Inflammatory macrophage treated with lipopolysaccharide for 4 hours (primary cell): ENCODE data around the gene CUL9.

Source experiments
- DNase-seq: peaks from one replicate; pipeline ENCODE4 v3.0.0-alpha.2; 2020

Gene CUL9

DNA sequence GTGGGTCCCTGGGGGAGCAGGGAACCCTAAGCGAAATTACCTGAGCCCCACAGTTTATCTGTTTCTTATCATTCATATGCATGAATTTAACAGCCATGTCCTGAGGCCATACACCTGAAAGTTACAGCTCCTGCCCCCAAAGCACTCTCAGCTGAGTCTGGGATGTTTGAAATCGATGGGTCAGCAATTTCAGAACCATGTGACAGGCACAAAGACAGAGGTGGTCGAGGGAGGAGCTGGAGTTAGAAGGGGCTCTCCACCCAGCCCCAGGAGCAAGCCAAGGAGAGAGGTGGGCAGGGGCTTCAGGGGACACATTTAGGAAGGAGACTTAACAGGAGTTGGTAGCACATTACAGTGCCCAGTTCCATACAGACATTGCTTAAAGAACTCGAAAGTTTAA lies 76.2 kb downstream of the CUL9 start:
- no peak for DNase-seq

DNA sequence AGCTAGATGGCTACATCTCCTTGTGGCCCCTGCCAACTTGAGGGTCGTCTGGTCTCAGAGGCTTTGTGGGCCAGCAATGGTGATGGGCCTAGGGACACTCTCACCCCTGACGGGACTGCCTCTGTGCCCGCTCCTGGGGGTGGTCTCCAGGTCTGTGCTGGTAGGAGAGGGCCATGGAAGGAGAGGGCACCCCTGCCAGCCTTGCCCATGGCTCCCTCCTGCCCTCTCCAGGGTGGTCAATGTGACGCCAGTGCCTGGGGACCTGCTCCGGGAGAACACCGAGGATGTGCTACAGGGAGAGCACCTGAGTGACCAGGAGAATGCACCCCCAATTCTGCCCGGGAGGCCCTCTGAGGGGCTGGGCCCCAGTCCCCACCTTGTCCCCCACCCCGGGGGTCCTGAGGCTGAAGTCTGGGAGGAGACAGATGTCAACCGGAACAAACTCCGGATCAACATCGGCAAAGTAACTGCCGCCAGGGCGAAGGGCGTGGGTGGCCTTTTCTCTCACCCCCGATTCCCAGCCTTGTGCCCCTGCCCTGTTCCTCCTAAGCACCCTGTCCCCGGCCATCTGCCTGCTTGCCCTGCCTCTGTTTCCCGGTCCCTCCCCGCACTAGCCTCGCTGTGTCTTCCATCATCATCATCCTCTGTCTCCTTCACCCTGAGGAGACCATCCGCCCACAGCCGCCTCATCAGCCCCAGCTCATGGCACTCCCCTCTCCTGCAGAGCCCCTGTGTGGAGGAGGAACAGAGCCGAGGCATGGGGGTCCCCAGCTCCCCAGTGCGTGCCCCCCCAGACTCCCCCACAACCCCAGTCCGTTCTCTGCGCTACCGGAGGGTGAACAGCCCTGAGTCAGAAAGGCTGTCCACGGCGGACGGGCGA lies 77.1 kb downstream of the CUL9 start:
- DNase-seq, result no peak

DNA sequence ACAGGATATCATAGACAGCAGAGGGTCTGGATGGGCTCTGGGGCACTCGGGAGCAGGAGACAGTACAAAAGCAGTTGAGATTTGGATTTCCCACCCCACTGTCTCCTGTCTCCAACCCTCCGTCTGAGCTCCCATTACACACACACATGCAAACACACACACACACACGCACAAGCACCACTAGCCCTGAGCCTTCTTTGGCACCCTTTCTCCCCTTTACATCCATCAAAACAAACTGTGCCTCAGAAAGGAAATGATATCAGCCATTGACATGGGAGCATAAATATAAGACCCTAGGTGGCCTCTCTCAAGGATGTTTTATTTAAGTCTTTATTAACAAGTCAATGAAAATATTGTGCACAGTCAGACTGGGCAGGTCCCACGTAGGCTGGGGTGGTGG lies 78.8 kb downstream of the CUL9 start:
- DNase-seq, result no peak

DNA sequence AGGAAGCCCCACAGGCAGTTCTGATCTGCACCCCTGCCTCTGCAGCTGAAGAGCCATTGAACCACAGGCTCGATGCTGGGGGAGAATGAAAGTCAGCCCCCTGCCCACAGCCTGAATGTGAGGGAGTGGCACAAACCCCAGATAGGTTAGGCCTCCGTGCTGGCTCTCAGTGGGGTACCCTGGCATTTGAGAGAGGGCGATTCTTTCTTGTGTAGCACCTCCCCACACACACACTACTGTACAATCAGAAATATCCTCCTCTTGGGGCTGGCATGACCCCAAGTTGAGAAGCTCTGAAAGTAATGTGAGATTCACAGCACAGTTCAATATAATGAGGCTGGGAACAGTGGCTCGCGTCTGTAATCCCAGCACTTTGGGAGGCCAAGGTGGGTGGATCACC lies 79.2 kb downstream of the CUL9 start:
- no peak for DNase-seq

DNA sequence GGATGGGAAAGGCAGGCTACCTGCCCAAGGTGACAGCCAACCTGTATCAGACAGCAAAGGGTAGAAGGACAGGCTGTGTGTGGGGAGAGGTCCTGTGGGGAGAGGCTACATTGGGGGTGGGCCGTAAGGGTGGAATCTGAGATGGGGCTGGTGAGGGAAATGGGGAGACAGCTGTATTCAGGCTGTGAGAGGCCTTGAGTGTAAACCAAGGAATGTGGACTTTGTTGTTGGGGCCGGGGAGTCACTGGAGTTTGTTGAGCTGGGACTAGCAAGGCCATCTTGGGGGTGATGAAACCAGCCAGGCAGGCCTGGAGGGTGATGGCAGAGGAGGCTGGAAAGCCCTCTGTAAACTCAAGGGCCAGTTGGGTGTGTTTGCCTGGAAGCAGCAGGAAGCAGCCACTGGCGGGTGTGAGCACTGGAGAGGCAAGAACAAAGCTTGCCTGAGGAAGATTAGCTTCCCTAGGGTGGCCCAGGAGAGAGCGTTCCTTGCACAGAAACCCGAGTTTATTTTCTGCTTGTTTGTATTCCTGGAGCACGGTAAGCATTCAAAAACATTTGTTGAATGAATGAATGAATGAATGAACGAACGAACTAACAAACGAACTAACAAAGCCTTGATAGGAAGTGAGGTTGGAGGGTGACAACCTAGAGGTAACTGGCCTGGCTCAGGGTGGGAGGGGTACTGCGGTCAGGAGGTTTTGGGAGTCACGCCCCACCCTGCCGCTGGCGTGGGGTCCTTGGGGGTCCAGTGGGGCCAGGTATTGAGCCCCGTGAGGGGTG lies 80.2 kb downstream of the CUL9 start:
- no peak for DNase-seq

DNA sequence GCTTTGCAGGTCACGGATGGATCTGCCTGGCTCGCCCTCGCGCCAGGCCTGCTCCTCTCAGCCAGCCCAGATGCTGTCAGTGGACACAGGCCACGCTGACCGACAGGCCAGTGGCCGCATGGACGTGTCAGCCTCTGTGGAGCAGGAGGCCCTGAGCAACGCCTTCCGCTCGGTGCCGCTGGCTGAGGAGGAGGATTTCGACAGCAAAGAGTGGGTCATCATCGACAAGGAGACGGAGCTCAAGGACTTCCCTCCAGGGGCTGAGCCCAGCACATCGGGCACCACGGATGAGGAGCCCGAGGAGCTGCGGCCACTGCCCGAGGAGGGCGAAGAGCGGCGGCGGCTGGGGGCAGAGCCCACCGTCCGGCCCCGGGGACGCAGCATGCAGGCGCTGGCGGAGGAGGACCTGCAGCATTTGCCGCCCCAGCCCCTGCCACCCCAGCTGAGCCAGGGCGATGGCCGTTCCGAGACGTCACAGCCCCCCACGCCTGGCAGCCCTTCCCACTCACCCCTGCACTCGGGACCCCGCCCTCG lies 80.9 kb downstream of the CUL9 start:
- DNase-seq, result no peak

DNA sequence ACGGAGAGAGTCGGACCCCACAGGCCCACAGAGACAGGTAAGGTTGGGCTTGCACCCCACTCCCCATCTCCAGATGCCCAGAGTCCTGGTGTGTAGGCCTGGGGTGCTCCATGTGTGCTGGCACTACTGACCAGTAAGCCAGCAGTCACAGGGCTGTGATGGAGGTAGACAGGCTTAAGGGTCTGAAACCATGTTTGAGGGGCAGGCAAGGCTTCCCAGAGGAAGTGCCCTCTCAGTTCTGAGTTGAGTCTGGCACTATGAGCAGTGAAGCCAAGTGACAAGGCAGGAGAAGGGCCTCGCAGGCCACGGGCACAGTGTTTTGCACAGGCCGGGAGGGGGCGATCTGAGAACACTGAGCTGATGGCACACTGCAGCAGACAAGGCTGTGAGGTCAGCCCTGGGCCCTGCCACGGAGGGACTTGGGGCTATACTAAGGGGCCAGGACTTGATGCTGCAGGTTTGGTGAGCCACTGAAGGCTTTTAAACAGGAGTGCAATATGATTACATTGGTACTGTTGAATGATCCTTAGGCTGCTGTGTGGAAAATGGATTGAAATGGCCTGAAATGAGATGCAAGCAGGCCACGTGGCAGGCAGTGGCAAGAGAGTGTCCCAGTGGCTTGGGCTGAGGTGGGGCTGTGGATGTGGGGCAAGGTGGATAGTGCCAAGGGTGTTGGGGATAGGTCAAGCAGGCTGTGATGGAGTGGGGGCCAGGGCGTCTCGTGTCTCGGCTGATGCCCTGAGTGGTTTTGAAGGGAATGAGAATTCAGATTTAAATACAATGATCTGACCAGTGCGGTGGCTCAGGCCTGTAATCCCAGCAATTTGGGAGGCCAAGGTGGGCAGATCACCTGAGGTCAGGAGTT lies 81.5 kb downstream of the CUL9 start:
- peak; percentile 78 for DNase-seq

DNA sequence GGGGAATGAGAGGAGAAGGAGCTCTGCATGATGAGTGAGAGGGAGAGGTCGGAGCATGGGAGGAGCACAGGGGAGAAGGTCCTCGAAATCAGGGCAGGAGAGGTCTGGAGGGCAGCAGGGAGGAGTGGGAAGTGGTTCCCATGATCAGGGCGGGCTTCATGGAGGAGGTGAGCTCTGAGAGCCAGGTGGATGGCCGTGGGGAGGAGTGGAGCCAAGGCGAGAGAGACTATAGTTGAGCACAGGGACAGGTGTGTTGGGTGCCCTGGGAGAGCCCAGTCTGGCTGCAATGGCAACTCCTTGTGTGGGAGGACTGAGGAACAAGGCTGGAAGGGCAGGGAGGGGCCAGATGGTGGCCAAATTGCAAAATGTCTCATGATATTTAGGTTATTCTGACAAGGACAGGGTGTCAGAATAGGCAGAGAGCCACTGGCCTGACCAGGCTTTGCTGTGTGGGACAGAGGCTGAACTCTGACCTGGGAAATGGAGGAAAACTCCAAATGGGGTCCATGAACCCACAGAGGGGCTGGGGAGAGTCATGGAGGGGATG lies 82.7 kb downstream of the CUL9 start:
- DNase-seq, result peak; percentile 52

DNA sequence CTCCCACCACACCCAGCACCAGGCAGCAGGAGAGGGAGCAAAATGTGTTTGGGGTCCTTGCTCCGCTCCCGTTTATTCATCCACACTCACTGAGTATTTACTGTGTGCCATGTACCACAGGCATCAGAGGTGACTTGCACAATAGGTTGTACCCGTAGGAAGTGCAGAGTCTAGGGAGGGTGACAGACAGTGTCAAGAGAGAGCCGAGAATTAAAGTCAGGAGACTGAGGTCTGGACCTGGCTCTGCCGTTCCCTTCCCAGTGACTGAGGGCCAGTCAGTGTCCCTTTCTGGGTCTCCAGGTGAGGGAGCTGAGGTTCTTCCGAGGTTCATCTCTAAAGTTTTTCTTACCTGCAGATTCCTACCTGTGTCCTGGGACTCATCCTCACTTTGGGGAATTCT lies 83.6 kb downstream of the CUL9 start:
- DNase-seq, result no peak

DNA sequence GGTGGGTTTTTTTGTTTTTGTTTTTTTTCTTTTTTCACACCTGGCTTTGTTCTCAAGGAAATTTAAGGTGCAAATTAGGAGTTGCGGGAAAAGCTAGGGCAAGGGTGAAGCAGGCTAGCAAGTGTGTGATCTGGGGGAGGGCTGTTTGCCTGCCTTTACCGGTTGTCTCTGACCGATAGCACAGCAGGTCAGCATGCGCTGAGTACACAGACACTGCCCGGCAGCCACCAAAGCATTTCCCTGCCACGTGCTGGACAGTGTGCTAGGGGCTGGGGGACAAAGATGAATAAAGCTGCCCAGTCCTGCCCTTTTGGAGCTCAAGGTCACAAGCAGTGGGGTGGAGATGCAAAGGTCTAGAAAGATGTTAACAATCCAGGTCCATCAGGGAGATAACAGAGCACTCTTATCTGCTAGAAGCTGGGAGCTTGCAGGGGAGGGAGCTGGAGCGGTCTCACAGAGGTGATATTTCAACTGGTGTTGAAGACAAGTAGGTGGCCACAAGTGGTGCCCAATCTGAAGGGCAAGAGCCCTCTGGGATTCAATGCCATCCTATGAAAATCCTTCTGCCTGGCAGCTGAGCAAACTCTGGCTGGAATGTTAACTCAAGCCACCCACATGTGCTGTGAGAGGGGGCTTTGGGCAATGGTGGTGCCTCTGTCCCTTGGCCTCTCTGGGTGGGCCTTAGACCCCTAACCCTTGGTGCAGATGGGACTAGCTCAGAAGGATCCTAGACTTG lies 85.8 kb downstream of the CUL9 start:
- DNase-seq, result no peak

DNA sequence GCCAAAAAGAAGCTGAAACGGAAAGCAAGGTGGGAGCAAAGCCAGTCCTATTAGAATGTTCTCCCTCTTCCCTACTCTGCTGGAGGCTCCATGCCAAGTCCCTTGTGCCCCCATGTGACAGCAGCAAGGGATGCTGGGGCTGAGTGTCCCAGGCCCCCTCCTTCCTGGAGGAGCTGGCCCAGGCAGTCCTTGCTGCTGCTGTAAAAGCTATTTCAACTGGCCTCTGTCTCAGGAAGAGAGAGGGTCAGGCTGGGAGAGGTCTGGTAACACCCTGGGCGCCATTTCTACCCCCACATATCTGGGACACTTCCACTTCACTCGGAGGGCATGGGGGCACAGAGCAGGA lies 86.3 kb downstream of the CUL9 start:
- peak; percentile 7 for DNase-seq

DNA sequence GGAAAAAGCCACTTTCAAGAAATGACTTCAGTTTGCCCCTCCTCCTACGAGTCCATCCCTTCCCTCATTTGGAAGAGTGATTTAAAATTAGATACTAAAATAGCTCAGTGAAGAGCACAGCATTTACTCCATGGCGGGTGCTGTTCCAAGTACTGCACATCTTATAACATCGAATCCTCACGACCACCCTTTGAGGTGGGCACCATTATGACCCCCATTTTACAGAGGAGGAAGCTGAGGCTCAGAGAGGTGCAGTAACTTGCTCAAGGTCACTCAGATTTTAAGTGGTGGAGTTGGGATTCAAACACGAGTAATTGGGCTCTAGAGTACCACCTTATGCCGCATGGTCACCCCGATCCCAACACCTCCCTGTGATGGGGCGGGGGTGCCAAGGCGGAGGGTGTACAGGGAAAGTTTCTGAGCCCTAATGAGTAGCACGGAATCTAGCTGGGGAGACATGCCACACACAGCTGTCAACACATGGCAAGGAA lies 86.8 kb downstream of the CUL9 start:
- DNase-seq, result no peak

DNA sequence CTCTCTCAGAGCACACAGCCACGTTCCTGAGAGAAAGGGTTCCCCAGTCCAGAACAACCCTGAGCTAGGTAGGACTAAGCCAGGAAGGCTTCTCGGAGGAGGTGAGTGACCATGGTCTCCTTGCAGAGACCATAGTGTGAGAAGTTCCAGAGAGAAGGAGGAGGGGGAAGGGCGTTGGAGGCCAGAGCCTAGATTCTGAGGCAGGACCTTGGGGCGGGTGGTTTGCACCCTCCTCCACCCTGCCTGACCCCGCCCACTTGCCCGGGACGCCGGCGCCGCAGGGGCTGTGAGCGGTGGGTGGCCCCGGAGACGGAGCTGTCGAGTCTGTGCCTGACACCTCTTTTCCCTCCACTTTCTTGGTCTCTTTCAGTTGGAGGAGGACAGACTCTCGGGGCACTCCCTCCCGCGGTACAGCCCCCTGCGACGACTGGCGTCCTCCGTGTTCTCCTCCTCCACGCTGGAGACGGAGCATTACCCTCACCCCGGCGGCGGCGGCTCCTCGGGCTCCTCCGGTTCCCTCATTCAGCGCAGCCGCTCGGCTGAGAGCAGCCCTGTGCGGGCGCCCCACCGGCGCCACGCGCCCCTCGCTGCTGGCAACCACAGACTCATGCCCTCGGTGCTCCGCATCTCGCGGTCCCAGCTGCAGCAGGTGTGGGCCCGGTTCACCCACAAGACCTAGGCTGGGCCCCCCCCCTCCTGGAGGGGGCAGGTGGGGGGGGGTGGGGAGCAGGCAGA lies 87.4 kb downstream of the CUL9 start:
- DNase-seq, result no peak

DNA sequence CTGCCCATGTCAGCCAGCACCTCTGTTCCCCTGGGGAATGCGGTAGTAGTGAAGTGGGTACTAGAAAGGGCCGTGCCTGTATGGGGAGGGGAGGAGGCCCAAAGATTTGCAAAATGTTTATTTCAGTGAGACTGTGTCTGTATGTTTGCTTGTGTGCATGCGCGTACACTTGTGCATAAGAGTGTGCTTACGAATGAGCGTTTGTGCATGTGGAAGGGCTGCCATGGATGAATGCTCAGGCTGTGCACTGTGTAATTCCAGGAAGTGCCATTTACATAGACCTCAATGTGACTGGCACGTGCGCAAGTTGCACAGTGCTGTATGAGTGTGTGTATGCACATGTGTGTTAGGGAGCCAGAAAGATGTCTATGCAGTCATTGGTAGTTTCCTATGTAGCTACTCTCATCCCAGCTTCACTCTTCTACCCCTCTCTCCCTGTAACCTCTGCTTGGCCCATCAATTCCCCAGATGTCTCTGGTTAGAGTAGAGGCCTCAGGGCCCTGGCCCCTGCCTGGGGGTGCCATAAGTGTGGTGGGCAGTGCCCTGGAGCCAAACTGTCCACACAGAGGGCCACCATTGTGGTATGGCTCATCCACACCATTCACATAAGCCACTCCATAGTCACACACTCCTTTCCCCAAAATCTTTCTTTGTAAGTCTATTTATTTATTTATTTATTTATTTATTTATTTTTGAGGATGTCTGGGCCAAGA lies 89.3 kb downstream of the CUL9 start:
- no peak for DNase-seq

DNA sequence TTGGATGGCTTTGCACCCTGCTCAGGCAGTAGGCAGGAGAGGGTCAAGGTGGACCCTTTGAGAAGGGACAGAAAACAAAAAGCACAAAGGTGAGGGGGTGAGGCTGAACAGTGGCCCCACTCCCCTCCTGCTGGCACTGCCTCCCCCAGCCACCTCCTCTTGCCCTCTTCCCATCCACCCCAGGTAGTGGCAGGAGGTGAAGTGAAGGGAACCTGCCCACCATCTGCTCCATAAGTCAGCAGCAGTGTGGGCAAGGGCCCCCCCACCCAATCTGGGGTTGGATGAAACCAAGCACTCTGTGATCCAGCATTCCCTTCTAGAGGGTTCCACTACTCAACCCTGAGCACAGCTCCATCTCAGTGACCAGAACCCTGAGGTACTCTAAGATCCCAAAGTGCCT lies 89.9 kb downstream of the CUL9 start:
- DNase-seq, result no peak

DNA sequence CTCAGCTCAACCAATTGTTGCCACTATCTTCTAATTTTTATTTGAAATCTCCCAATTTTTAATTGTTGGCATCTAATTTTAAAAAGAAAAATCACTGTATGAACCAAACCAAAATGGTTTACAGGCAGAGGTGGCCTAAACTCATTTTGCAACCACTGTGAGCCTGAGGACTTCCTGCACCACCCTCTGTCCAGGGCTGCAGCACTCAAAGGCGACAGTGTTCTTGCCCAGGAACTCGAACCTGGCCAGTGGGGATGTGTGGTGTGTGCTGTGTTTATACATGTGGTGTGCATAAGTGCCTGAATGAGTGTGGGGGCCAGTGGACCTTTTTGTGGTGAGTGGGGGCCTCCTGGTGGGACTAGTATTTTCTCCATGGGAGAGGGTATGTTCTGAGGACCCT lies 91.7 kb downstream of the CUL9 start:
- DNase-seq, result no peak
